Transverse colon (tissue), 4 donors: ENCODE data around the gene RETNLB. TPM values are rescaled to one million over a fixed set of nuclear protein-coding genes. Genes with fewer than 3 reads are reported as not detected.

Source experiments
- DNase-seq: peaks from one replicate; pipeline ENCODE4 v3.0.0-alpha.2; 2019
- H3K27ac ChIP-seq, 4 donors: fragments of 200-600 bp; sonication (generic); 2 replicates each; pipeline ENCODE4 v1.5.1; 2016 to 2018; ENCODE audit warnings: inconsistent platforms in 4 of 4
- H3K27me3 ChIP-seq: fragments of 200-600 bp; sonication (generic); 2 replicates; pipeline ENCODE4 v1.5.1; 2017; ENCODE audit warnings: inconsistent platforms
- H3K36me3 ChIP-seq, 4 donors: fragments of 200-600 bp; sonication (generic); 2 replicates each; pipeline ENCODE4 v1.5.1; 2017 to 2019; ENCODE audit warnings: inconsistent platforms in 4 of 4
- H3K4me1 ChIP-seq, 4 donors: fragments of 200-600 bp; sonication (generic); 2 replicates each; pipeline ENCODE4 v1.5.1; 2017 to 2020; ENCODE audit warnings: inconsistent platforms in 4 of 4
- H3K4me3 ChIP-seq, 4 donors: fragments of 200-600 bp; sonication (generic); 1 replicate in 1 of 4; 2 replicates in 3 of 4; pipeline versions ENCODE4 v1.5.1 to v1.6.1; 2017 to 2019; ENCODE audit warnings: inconsistent platforms in 4 of 4
- H3K9me3 ChIP-seq, 2 donors: fragments of 200-600 bp; sonication (generic); 2 replicates each; pipeline ENCODE4 v1.5.1; 2017 to 2019; ENCODE audit warnings: inconsistent platforms in 2 of 2
- CTCF ChIP-seq, 5 experiments: fragments of 200-600 bp in 3 of 5; fragments of 450-650 bp in 2 of 5; sonication (generic) in 3 of 5; IDR thresholded peaks; 1 replicate in 2 of 5; 2 replicates in 3 of 5; pipeline ENCODE4 v1.5.1; 2016 to 2017; ENCODE audit warnings: antibody characterized with exemption in 5 of 5, inconsistent platforms in 3 of 5, mild to moderate bottlenecking in 2 of 5, moderate library complexity in 1 of 5
- EP300 ChIP-seq: sonication (generic); formaldehyde crosslinking; IDR thresholded peaks from one replicate; pipeline ENCODE4 v1.6.1; 2017; ENCODE audit warnings: antibody characterized with exemption, low read depth
- POLR2A ChIP-seq: fragments of 450-650 bp; IDR thresholded peaks from one replicate; pipeline ENCODE4 v1.6.1; 2016; ENCODE audit warnings: antibody characterized with exemption, mild to moderate bottlenecking, moderate library complexity
- POLR2AphosphoS5 ChIP-seq, 3 donors: sonication (generic); formaldehyde crosslinking; IDR thresholded peaks; one replicate each; pipeline ENCODE4 v1.6.1; 2016; ENCODE audit warnings: antibody characterized with exemption in 3 of 3
- WGBS, 2 donors: methylation state at CpG; one replicate each; pipeline ENCODE4 v1.1.5; 2018; ENCODE audit warnings: low coverage in 1 of 2; 5-methylcytosine and 5-hydroxymethylcytosine counted together
- in situ Hi-C, 4 donors: fragments of 200-750 bp; cut with MboI; loops; one replicate each; pipeline versions ENCODE4 v1.15.0 to v1.15.1; 2017; ENCODE audit warnings: low sequenced_read_pairs in 3 of 4, low pct_ligation_motif_present in 1 of 4, low pct_unique_long_range_greater_than_20kb in 1 of 4
- intact Hi-C: fragments of 100-400 bp; cut with DNase I; formaldehyde crosslinking; loops from one replicate; pipeline ENCODE4 v1.15.1; 2023; ENCODE audit warnings: low total_unique reads
- total RNA-seq, 4 donors: library from RNA; depleted of rRNA; stranded (reverse); fragments of >200 nt; gene quantifications; one replicate each; pipeline ENCODE4 v1.1.0, GENCODE V29; 2016

RETNLB gene
- total RNA-seq = 10 to 100 TPM in 2 of 4 donors, 1 to 10 TPM in 1, not detected in 1; 3.3 to 62.7 (median 14.2) TPM

- TF ChIP-seq CTCF (IDR thresholded peaks at IDR 0.05) (no peak), POLR2A (no peak), EP300 (no peak), POLR2AphosphoS5 (IDR thresholded peaks at IDR 0.05) (peak in 2 of 3 donors; percentile 51 to 57)
- H3K4me3 ChIP-seq = peak within 1 kb of the TSS in 2 of 4 donors; percentile 16 to 21
- H3K36me3 ChIP-seq = no peaks in the 10 kb centered on the region
- intact Hi-C loops = no loop called here
- no peaks in the 10 kb centered on the region for H3K9me3 ChIP-seq
- H3K4me1 ChIP-seq = peaks cover 0 to 7% (median 0%) of the 10 kb centered on the region in 4 donors
- peak within 1 kb of the TSS in 2 of 4 donors; percentile 51 to 57 for H3K27ac ChIP-seq
- H3K27me3 ChIP-seq = no peaks in the 10 kb centered on the region
- 35 to 40% methylated on average over 2 to 3 of the region's 3 CpGs for WGBS, 2 donors
- in situ Hi-C loops = no loop called here
- peak; percentile 69 for DNase-seq
Measured at GRCh38 chr3:108757404-108757982, at the start of gene RETNLB. RETNLB (minus strand) TSS chr3:108757410; CDS start chr3:108757185, 225 bp downstream.

GRCh38 chr3:108806316-108806715 lies 49.1 kb upstream of the RETNLB start:
- Histone ChIP-seq H3K27me3 (no peaks in the 10 kb centered on the region), H3K36me3 (no peaks in the 10 kb centered on the region), H3K4me1 (peaks cover 0 to 6% (median 0%) of the 10 kb centered on the region in 4 donors), H3K4me3 (no peak overlapping the region), H3K27ac (peak overlapping the region in 3 of 4 donors; percentile 30 to 41 (median 33)), H3K9me3 (no peaks in the 10 kb centered on the region)
- DNase-seq = no peak
- in situ Hi-C loops (no loop called here), intact Hi-C loops (no loop called here)
- no peak for TF ChIP-seq POLR2AphosphoS5 (IDR thresholded peaks at IDR 0.05)
- no peak for TF ChIP-seq POLR2A
- no peak for TF ChIP-seq CTCF (IDR thresholded peaks at IDR 0.05)
- no peak for TF ChIP-seq EP300
- 71 to 81% methylated on average over 4 of the region's 4 CpGs for WGBS, 2 donors

GRCh38 chr3:108804966-108805365 lies 47.8 kb upstream of the RETNLB start:
- no peak for TF ChIP-seq POLR2AphosphoS5 (IDR thresholded peaks at IDR 0.05)
- no peak for TF ChIP-seq EP300
- TF ChIP-seq CTCF (IDR thresholded peaks at IDR 0.05) = no peak
- no peak for TF ChIP-seq POLR2A
- no peak overlapping the region for H3K4me3 ChIP-seq
- in situ Hi-C loops = no loop called here
- peak overlapping the region in 2 of 4 donors; percentile 50 to 56 for H3K27ac ChIP-seq
- peak; percentile 48 for DNase-seq
- peaks cover 0 to 6% (median 0%) of the 10 kb centered on the region in 4 donors for H3K4me1 ChIP-seq
- 54 to 61% methylated on average over 2 to 4 of the region's 4 CpGs for WGBS, 2 donors
- no peaks in the 10 kb centered on the region for H3K9me3 ChIP-seq
- H3K27me3 ChIP-seq = no peaks in the 10 kb centered on the region
- no peaks in the 10 kb centered on the region for H3K36me3 ChIP-seq
- intact Hi-C loops = no loop called here

GRCh38 chr3:108804437-108804836 lies 47.2 kb upstream of the RETNLB start:
- no peak overlapping the region for H3K4me3 ChIP-seq
- WGBS, 2 donors = 60 to 65% methylated on average over 2 of the region's 2 CpGs
- H3K36me3 ChIP-seq = no peaks in the 10 kb centered on the region
- no peak for DNase-seq
- no peak for TF ChIP-seq EP300
- no peak for TF ChIP-seq POLR2AphosphoS5 (IDR thresholded peaks at IDR 0.05)
- TF ChIP-seq POLR2A = no peak
- no peak for TF ChIP-seq CTCF (IDR thresholded peaks at IDR 0.05)
- peak overlapping the region in 3 of 4 donors; percentile 48 to 52 (median 50) for H3K27ac ChIP-seq
- in situ Hi-C loops (no loop called here), intact Hi-C loops (no loop called here)
- H3K4me1 ChIP-seq = peaks cover 0 to 6% (median 0%) of the 10 kb centered on the region in 4 donors
- H3K27me3 ChIP-seq = no peaks in the 10 kb centered on the region
- H3K9me3 ChIP-seq = no peaks in the 10 kb centered on the region
